HepG2 (cell line): ENCODE data around the gene CLPSL2. TPM values are rescaled to one million over a fixed set of nuclear protein-coding genes. Genes with fewer than 3 reads are reported as not detected.

Source experiments
- KAT2B ChIP-seq: fragments of 150-350 bp; IDR thresholded peaks from 2 replicates; pipeline ENCODE4 v1.6.1; 2014; ENCODE audit warnings: low read depth, low read length, borderline replicate concordance
- KDM5A ChIP-seq: fragments of 200-600 bp; sonication (generic); IDR thresholded peaks from 2 replicates; pipeline ENCODE4 v1.7.0; 2018; ENCODE audit warnings: antibody characterized with exemption, mild to moderate bottlenecking, low read length, borderline replicate concordance
- PLRG1 ChIP-seq: fragments of 450-650 bp; conservative IDR thresholded peaks from 2 replicates; pipeline ENCODE4 v1.6.1; 2016
- SOX5 ChIP-seq: IDR thresholded peaks from 2 replicates; pipeline ENCODE4 v1.6.1; 2016; ENCODE audit warnings: borderline replicate concordance
- ZBTB20 ChIP-seq: sonication (generic); formaldehyde crosslinking; IDR thresholded peaks from 2 replicates; pipeline ENCODE4 v1.8.1; 2023; ENCODE audit warnings: missing genetic modification reagents, low read depth, mild to moderate bottlenecking, borderline replicate concordance
- ZFP36 ChIP-seq: fragments of 150-350 bp; IDR thresholded peaks from 2 replicates; pipeline ENCODE4 v1.6.1; 2018; ENCODE audit warnings: borderline replicate concordance, low read length, low read depth; ENCODE audit not compliant: partially characterized antibody
- ZKSCAN5 ChIP-seq: sonication (generic); formaldehyde crosslinking; IDR thresholded peaks from 2 replicates; pipeline ENCODE4 v1.5.1; 2020; ENCODE audit warnings: mild to moderate bottlenecking, missing genetic modification reagents
- ZNF292 ChIP-seq: sonication (generic); formaldehyde crosslinking; IDR thresholded peaks from 2 replicates; pipeline ENCODE4 v1.8.1; 2022; ENCODE audit warnings: mild to moderate bottlenecking, low read depth, missing genetic modification reagents, borderline replicate concordance
- ZNF296 ChIP-seq: sonication (generic); formaldehyde crosslinking; conservative IDR thresholded peaks from 2 replicates; pipeline ENCODE4 v1.5.0; 2020; ENCODE audit warnings: mild to moderate bottlenecking, missing genetic modification reagents
- ZNF3 ChIP-seq: IDR thresholded peaks from 2 replicates; pipeline ENCODE4 v1.7.0; 2017; ENCODE audit warnings: inconsistent platforms
- ZNF678 ChIP-seq: sonication (generic); formaldehyde crosslinking; IDR thresholded peaks from 2 replicates; pipeline ENCODE4 v1.4.0; 2020; ENCODE audit warnings: mild to moderate bottlenecking, missing genetic modification reagents
- ZSCAN20 ChIP-seq: sonication (generic); formaldehyde crosslinking; IDR thresholded peaks from 2 replicates; pipeline ENCODE4 v1.4.0; 2020; ENCODE audit warnings: missing genetic modification reagents, mild to moderate bottlenecking, borderline replicate concordance
- polyA plus RNA-seq, 8 experiments: library from polyadenylated mRNA; depleted of rRNA in 3 of 8; stranded (reverse) in 7 of 8; unstranded in 1 of 8; fragments of >200 nt; fragmentation: Illumina TruSeq in 4 of 8; extraction: Trizol in 4 of 8; gene quantifications; 2 replicates each; pipeline versions ENCODE4 v1.2.1 to v1.2.3, GENCODE V29; 2011 to 2016; ENCODE audit warnings: low read depth in 4 of 8, missing spikeins in 1 of 8, mixed read lengths in 1 of 8; ENCODE audit not compliant: insufficient read depth in 1 of 8
- total RNA-seq, 5 experiments: library from RNA; depleted of rRNA; stranded (reverse); fragments of >200 nt; fragmentation: Illumina TruSeq; extraction: Trizol; gene quantifications; 2 replicates each; pipeline ENCODE4 v1.2.3, GENCODE V29; 2016; ENCODE audit warnings: low read depth in 1 of 5
- TF ChIP-seq, protein P1 (sequence below): IDR thresholded peaks from 2 replicates; pipeline ENCODE4 v1.6.1; 2012; ENCODE audit warnings: inconsistent platforms
- TF ChIP-seq, protein P2 (sequence below): IDR thresholded peaks from 2 replicates; pipeline ENCODE4 v1.6.1; 2012; ENCODE audit warnings: low read length, improper control_type of control experiment
- TF ChIP-seq, protein P3 (sequence below), 2 experiments: sonication (generic) in 1 of 2; formaldehyde crosslinking in 1 of 2; IDR thresholded peaks; 2 replicates each; pipeline versions ENCODE4 v1.5.1 to v1.6.1; 2011 to 2020; ENCODE audit warnings: borderline replicate concordance in 1 of 2, low read depth in 1 of 2, low read length in 1 of 2, mild to moderate bottlenecking in 1 of 2, missing genetic modification reagents in 1 of 2, moderate library complexity in 1 of 2
- TF ChIP-seq, protein P4 (sequence below): sonication (generic); formaldehyde crosslinking; IDR thresholded peaks from 2 replicates; pipeline ENCODE4 v1.4.0; 2020; ENCODE audit warnings: mild to moderate bottlenecking, missing genetic modification reagents
- TF ChIP-seq, protein P5 (sequence below): sonication (generic); formaldehyde crosslinking; IDR thresholded peaks from 2 replicates; pipeline ENCODE4 v1.9.0; 2022; ENCODE audit warnings: missing genetic modification reagents, mild to moderate bottlenecking, borderline replicate concordance
- TF ChIP-seq, protein P6 (sequence below): sonication (generic); formaldehyde crosslinking; IDR thresholded peaks from 2 replicates; pipeline ENCODE4 v1.4.0; 2020; ENCODE audit warnings: missing genetic modification reagents

CLPSL2 gene
- total and polyA plus RNA-seq, 2 of the 13 experiments (the other 11 are each of a cell fraction or from before 2014, with no cell fraction given), result not detected

DNA sequence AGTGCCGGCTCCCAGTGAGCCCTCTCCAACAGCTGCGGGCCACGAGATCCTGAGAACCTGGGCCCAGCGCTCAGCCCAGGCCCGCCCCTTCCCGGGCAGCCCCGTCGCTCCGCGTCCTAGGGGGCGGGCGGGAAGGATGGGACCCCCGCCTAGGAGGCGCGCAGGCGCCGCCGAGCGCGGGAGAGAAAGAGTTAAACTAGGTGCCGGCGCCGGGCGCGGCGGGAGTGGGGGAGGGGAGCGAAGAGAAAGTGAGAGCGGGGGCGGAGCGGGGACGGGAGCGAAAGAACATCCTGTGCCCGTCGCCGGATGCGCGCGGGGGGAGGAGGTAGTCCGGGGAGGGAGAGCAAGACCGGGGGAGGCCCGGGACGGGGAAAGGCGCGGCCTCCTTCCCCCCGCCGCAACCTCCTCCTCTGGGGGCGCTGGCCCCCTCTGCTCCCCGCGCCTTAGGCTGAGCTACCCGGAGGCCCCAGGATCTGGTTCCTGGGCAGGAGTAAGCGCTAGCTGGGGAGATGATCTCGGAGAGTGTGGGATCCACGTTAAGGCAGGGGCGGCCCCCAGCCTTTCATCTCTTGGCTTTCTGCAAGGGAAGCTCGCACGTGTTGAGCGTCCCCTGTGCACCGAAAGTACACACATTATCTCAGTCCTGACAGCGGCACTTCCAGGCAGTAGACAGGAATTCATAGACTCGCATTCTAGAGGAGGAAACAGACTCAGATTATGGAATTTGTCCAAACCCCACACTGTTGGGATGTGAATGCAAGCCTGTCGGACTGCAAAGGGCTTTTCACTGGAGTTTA is 44.5 kb upstream of the CLPSL2 start (continued):
- TF ChIP-seq, protein P1, sequence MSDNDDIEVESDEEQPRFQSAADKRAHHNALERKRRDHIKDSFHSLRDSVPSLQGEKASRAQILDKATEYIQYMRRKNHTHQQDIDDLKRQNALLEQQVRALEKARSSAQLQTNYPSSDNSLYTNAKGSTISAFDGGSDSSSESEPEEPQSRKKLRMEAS, result peak; percentile 91
- TF ChIP-seq ZNF292 (CRISPR knock-in tag) (peak; percentile 91), ZNF678 (no peak; the same call in 1 of the 2 replicates), PLRG1 (no peak), KAT2B (no peak), SOX5 (peak; percentile 82), ZKSCAN5 (CRISPR knock-in tag) (no peak), ZNF296 (no peak; the same call in 1 of the 2 replicates), ZBTB20 (CRISPR knock-in tag) (peak; percentile 37; the same call in 1 of the 2 replicates), KDM5A (peak; percentile 73; the same call in 1 of the 2 replicates), ZNF3 (peak; percentile 22; the same call in 1 of the 2 replicates), ZSCAN20 (CRISPR knock-in tag) (peak; percentile 60; the same call in 1 of the 2 replicates), ZFP36 (no peak)
- TF ChIP-seq, protein P2, sequence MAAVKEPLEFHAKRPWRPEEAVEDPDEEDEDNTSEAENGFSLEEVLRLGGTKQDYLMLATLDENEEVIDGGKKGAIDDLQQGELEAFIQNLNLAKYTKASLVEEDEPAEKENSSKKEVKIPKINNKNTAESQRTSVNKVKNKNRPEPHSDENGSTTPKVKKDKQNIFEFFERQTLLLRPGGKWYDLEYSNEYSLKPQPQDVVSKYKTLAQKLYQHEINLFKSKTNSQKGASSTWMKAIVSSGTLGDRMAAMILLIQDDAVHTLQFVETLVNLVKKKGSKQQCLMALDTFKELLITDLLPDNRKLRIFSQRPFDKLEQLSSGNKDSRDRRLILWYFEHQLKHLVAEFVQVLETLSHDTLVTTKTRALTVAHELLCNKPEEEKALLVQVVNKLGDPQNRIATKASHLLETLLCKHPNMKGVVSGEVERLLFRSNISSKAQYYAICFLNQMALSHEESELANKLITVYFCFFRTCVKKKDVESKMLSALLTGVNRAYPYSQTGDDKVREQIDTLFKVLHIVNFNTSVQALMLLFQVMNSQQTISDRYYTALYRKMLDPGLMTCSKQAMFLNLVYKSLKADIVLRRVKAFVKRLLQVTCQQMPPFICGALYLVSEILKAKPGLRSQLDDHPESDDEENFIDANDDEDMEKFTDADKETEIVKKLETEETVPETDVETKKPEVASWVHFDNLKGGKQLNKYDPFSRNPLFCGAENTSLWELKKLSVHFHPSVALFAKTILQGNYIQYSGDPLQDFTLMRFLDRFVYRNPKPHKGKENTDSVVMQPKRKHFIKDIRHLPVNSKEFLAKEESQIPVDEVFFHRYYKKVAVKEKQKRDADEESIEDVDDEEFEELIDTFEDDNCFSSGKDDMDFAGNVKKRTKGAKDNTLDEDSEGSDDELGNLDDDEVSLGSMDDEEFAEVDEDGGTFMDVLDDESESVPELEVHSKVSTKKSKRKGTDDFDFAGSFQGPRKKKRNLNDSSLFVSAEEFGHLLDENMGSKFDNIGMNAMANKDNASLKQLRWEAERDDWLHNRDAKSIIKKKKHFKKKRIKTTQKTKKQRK, result no peak
- TF ChIP-seq, protein P3, sequence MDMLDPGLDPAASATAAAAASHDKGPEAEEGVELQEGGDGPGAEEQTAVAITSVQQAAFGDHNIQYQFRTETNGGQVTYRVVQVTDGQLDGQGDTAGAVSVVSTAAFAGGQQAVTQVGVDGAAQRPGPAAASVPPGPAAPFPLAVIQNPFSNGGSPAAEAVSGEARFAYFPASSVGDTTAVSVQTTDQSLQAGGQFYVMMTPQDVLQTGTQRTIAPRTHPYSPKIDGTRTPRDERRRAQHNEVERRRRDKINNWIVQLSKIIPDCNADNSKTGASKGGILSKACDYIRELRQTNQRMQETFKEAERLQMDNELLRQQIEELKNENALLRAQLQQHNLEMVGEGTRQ (IDR thresholded peaks at IDR 0.05; ENCODE audit: low read depth, low read length), result no peak
- TF ChIP-seq, protein P3 (CRISPR knock-in tag; IDR thresholded peaks at IDR 0.05; ENCODE audit: borderline replicate concordance), result no peak
- TF ChIP-seq, protein P4, sequence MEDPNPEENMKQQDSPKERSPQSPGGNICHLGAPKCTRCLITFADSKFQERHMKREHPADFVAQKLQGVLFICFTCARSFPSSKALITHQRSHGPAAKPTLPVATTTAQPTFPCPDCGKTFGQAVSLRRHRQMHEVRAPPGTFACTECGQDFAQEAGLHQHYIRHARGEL (CRISPR knock-in tag), result no peak; the same call in 1 of the 2 replicates
- TF ChIP-seq, protein P5, sequence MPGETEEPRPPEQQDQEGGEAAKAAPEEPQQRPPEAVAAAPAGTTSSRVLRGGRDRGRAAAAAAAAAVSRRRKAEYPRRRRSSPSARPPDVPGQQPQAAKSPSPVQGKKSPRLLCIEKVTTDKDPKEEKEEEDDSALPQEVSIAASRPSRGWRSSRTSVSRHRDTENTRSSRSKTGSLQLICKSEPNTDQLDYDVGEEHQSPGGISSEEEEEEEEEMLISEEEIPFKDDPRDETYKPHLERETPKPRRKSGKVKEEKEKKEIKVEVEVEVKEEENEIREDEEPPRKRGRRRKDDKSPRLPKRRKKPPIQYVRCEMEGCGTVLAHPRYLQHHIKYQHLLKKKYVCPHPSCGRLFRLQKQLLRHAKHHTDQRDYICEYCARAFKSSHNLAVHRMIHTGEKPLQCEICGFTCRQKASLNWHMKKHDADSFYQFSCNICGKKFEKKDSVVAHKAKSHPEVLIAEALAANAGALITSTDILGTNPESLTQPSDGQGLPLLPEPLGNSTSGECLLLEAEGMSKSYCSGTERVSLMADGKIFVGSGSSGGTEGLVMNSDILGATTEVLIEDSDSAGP, result peak; percentile 93
- TF ChIP-seq, protein P6, sequence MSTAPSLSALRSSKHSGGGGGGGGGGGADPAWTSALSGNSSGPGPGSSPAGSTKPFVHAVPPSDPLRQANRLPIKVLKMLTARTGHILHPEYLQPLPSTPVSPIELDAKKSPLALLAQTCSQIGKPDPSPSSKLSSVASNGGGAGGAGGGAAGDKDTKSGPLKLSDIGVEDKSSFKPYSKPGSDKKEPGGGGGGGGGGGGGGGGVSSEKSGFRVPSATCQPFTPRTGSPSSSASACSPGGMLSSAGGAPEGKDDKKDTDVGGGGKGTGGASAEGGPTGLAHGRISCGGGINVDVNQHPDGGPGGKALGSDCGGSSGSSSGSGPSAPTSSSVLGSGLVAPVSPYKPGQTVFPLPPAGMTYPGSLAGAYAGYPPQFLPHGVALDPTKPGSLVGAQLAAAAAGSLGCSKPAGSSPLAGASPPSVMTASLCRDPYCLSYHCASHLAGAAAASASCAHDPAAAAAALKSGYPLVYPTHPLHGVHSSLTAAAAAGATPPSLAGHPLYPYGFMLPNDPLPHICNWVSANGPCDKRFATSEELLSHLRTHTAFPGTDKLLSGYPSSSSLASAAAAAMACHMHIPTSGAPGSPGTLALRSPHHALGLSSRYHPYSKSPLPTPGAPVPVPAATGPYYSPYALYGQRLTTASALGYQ (CRISPR knock-in tag), result 0 out of 2 replicates have a peak, but pooled peaks have one; percentile 20
